Neural cell (in vitro differentiated cells): ENCODE results near the gene MED20.

Experiments
- CTCF ChIP-seq: fragments of 450-650 bp; IDR thresholded peaks from 2 replicates; pipeline ENCODE4 v1.5.1; 2014; ENCODE audit warnings: antibody characterized with exemption, mild to moderate bottlenecking, moderate library complexity; ENCODE audit not compliant: poor library complexity, severe bottlenecking
- MXI1 ChIP-seq: fragments of 450-650 bp; conservative IDR thresholded peaks from 2 replicates; pipeline ENCODE4 v1.6.1; 2014; ENCODE audit warnings: antibody characterized with exemption, mild to moderate bottlenecking; ENCODE audit not compliant: poor library complexity, severe bottlenecking
- REST ChIP-seq: IDR thresholded peaks from 2 replicates; pipeline ENCODE4 v1.6.1; 2012; ENCODE audit warnings: borderline replicate concordance
- TAF1 ChIP-seq: IDR thresholded peaks from 2 replicates; pipeline ENCODE4 v1.6.1; 2012; ENCODE audit warnings: low read depth

- TF ChIP-seq TAF1 (no peak), REST (no peak), CTCF (no peak), MXI1 (no peak)
Observed at GRCh38 chr6:41885930-41886329, 35.0 kb downstream of the MED20 start.
